Fibroblast of lung (primary cell): ENCODE measurements around the gene CLASP1.

ENCODE experiments used
- CTCF ChIP-seq, 2 donors: IDR thresholded peaks in 1 of 2; conservative IDR thresholded peaks in 1 of 2; 1 replicate in 1 of 2; 2 replicates in 1 of 2; pipeline ENCODE4 v1.5.1; 2011 to 2012; ENCODE audit warnings: low read length in 2 of 2, control low read depth in 1 of 2, inconsistent platforms in 1 of 2, low read depth in 1 of 2, mild to moderate bottlenecking in 1 of 2
- EZH2 ChIP-seq: IDR thresholded peaks from 2 replicates; pipeline ENCODE4 v1.5.1; 2012; ENCODE audit warnings: low read length, control low read depth, mild to moderate bottlenecking; ENCODE audit errors: missing control alignments

- no peak for TF ChIP-seq CTCF (conservative IDR thresholded peaks at IDR 0.05 in 1 of 2, IDR thresholded peaks at IDR 0.05 in 1 of 2; ENCODE audit: low read depth in 1 of 2, low read length in 2 of 2)
- no peak for TF ChIP-seq EZH2
These were observed 115.3 kb downstream of the CLASP1 start for GRCh38 chr2:121534007-121534406.
